Activated naive CD4-positive, alpha-beta T cell (primary cell): Measurements from ENCODE around the gene ZNF362.
"Not testable (repeated sequence)": the region's sequence is repeated elsewhere in the genome, so short reads cannot be mapped to it uniquely, and the experiment has no call there.

Source experiments
- DNase-seq, 4 experiments: peaks; one replicate each; lab custom pipeline; 2025; lab: John Stamatoyannopoulos, UW

The ZNF362 gene

GRCh38 chr1:33287317-33287716 is 31.0 kb downstream of the ZNF362 start:
- DNase-seq: no peak

- DNase-seq: no peak
These were observed 32.9 kb downstream of the ZNF362 start for GRCh38 chr1:33288976-33289857.

- DNase-seq: no peak
These were observed 33.5 kb downstream of the ZNF362 start for GRCh38 chr1:33289858-33290154.

- not testable (repeated sequence) for DNase-seq
These were observed 34.3 kb downstream of the ZNF362 start for GRCh38 chr1:33290615-33291014.

GRCh38 chr1:33292726-33293340 is 36.5 kb downstream of the ZNF362 start:
- DNase-seq: no peak

- DNase-seq: no peak
These were observed 38.0 kb downstream of the ZNF362 start for GRCh38 chr1:33294071-33295010.

GRCh38 chr1:33295023-33295422 is 38.7 kb downstream of the ZNF362 start:
- DNase-seq: no peak

- DNase-seq: peak; percentile 75 to 89 (median 85)
These were observed 39.3 kb downstream of the ZNF362 start for GRCh38 chr1:33295450-33296081.

- DNase-seq: no peak
These were observed 39.8 kb downstream of the ZNF362 start for GRCh38 chr1:33296082-33296458.

- no peak for DNase-seq
These were observed 40.5 kb downstream of the ZNF362 start for GRCh38 chr1:33296824-33297223.

- DNase-seq: no peak
These were observed 41.8 kb downstream of the ZNF362 start for GRCh38 chr1:33297911-33298622.

- DNase-seq: peak; percentile 12 to 43 (median 24)
These were observed 42.5 kb downstream of the ZNF362 start for GRCh38 chr1:33298623-33299277.

- DNase-seq: no peak
These were observed 43.3 kb downstream of the ZNF362 start for GRCh38 chr1:33299461-33300155.

- DNase-seq: no peak
These were observed 44.4 kb downstream of the ZNF362 start for GRCh38 chr1:33300673-33301072.

GRCh38 chr1:33301273-33301984 is 45.1 kb downstream of the ZNF362 start:
- DNase-seq: no peak

- no peak for DNase-seq
These were observed 46.0 kb downstream of the ZNF362 start for GRCh38 chr1:33302325-33302724.

GRCh38 chr1:33305016-33305415 is 48.7 kb downstream of the ZNF362 start:
- DNase-seq: no peak

GRCh38 chr1:33305816-33306652 is 49.7 kb downstream of the ZNF362 start:
- DNase-seq: no peak
